Dendritic cell treated with granulocyte-macrophage colony-stimulating factor and Interleukin-4, amounts not matched to agents 40 ng/mL and 50 ng/mL, for 4 days (primary cell): Measurements from ENCODE around the gene MFSD6.

Source experiments
- H3K27ac Mint-ChIP-seq: one replicate; pipeline ENCODE4 v1.8.0; 2022; ENCODE audit warnings: mild to moderate bottlenecking, mixed read lengths
- H3K27me3 Mint-ChIP-seq: one replicate; pipeline ENCODE4 v1.8.0; 2022; ENCODE audit warnings: mild to moderate bottlenecking, mixed read lengths
- H3K36me3 Mint-ChIP-seq: one replicate; pipeline ENCODE4 v1.8.0; 2022; ENCODE audit warnings: low read depth, mixed read lengths
- H3K4me1 Mint-ChIP-seq: one replicate; pipeline ENCODE4 v1.8.0; 2022; ENCODE audit warnings: low read depth, mixed read lengths
- H3K4me3 Mint-ChIP-seq: one replicate; pipeline ENCODE4 v1.8.0; 2022; ENCODE audit warnings: mild to moderate bottlenecking, moderate library complexity, mixed read lengths
- H3K9me3 Mint-ChIP-seq: one replicate; pipeline ENCODE4 v1.8.0; 2022; ENCODE audit warnings: mixed read lengths
- intact Hi-C: fragments of 100-400 bp; cut with micrococcal nuclease; formaldehyde crosslinking; loops from one replicate; pipeline ENCODE4 v1.15.0; 2022

MFSD6 gene

GRCh38 chr2:190436557-190436956 is 28.4 kb downstream of the MFSD6 start:
- Mint-ChIP-seq H3K36me3 (peaks cover 27% of the 10 kb centered on the region), H3K27ac (no peak overlapping the region), H3K4me3 (no peak overlapping the region), H3K27me3 (no peaks in the 10 kb centered on the region), H3K9me3 (no peaks in the 10 kb centered on the region), H3K4me1 (peaks cover 53% of the 10 kb centered on the region)
- intact Hi-C loops: no loop called here

DNA sequence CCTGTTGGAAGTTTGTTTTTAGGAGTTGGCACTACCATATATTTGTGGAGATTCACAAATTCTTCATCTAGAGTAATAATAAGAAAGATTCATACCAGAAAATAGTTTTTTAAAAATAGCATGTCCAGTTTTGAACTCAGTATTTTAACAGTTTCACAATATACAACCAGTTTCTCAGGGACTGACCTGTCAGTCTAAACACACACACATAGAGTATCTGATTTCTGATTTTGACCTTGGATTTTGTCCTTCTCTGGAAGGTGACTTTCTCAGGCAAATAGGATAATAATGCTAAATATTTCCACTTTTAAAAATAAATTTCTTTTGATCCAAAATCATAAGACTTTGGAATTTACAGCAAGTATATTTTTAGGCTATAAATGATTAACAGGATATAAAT is 32.0 kb downstream of the MFSD6 start:
- Mint-ChIP-seq H3K9me3 (no peaks in the 10 kb centered on the region), H3K4me3 (no peak overlapping the region), H3K27me3 (no peaks in the 10 kb centered on the region), H3K27ac (no peak overlapping the region), H3K4me1 (peaks cover 34% of the 10 kb centered on the region), H3K36me3 (peaks cover 27% of the 10 kb centered on the region)
- intact Hi-C loops: no loop called here

GRCh38 chr2:190441564-190441963 is 33.4 kb downstream of the MFSD6 start:
- no peaks in the 10 kb centered on the region for H3K9me3 Mint-ChIP-seq
- H3K4me3 Mint-ChIP-seq: no peak overlapping the region
- H3K36me3 Mint-ChIP-seq: peaks cover 21% of the 10 kb centered on the region
- intact Hi-C loops: no loop called here
- H3K27ac Mint-ChIP-seq: no peak overlapping the region
- no peaks in the 10 kb centered on the region for H3K27me3 Mint-ChIP-seq
- H3K4me1 Mint-ChIP-seq: peaks cover 21% of the 10 kb centered on the region

GRCh38 chr2:190443055-190443454 is 34.9 kb downstream of the MFSD6 start:
- peaks cover 20% of the 10 kb centered on the region for H3K4me1 Mint-ChIP-seq
- H3K27me3 Mint-ChIP-seq: no peaks in the 10 kb centered on the region
- intact Hi-C loops: no loop called here
- H3K9me3 Mint-ChIP-seq: no peaks in the 10 kb centered on the region
- H3K27ac Mint-ChIP-seq: no peak overlapping the region
- no peak overlapping the region for H3K4me3 Mint-ChIP-seq
- H3K36me3 Mint-ChIP-seq: peaks cover 11% of the 10 kb centered on the region

- no peaks in the 10 kb centered on the region for H3K27me3 Mint-ChIP-seq
- no peaks in the 10 kb centered on the region for H3K9me3 Mint-ChIP-seq
- peak overlapping the region; percentile 68 for H3K27ac Mint-ChIP-seq
- intact Hi-C loops: no loop called here
- no peak overlapping the region for H3K4me3 Mint-ChIP-seq
- peaks cover 2% of the 10 kb centered on the region for H3K36me3 Mint-ChIP-seq
- peaks cover 20% of the 10 kb centered on the region for H3K4me1 Mint-ChIP-seq
Observed at GRCh38 chr2:190443778-190444481, 35.8 kb downstream of the MFSD6 start.

GRCh38 chr2:190444976-190445375 is 36.8 kb downstream of the MFSD6 start:
- Mint-ChIP-seq H3K36me3 (no peaks in the 10 kb centered on the region), H3K4me1 (peaks cover 20% of the 10 kb centered on the region), H3K9me3 (no peaks in the 10 kb centered on the region), H3K4me3 (no peak overlapping the region), H3K27me3 (no peaks in the 10 kb centered on the region), H3K27ac (no peak overlapping the region)
- intact Hi-C loops: no loop called here

DNA sequence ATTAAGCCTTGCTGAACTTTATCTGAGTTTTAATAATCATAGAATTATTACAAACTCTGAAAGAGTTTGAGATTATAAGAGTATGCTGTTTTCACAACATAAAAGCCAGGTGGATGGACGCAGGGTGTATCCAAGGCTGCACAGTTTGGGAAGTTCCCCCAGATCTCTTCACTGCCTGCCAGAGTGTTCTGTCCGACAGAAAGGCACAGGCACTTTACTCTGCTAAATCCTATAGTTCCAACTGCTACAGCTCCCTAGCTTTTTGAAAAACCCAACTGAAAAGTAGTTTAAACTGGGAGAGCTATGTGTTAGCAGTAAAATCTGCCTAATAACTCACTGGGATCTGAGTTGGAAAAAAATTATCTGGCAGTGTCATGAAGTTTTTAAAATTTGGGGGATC is 38.0 kb downstream of the MFSD6 start:
- intact Hi-C loops: no loop called here
- peaks cover 18% of the 10 kb centered on the region for H3K4me1 Mint-ChIP-seq

DNA sequence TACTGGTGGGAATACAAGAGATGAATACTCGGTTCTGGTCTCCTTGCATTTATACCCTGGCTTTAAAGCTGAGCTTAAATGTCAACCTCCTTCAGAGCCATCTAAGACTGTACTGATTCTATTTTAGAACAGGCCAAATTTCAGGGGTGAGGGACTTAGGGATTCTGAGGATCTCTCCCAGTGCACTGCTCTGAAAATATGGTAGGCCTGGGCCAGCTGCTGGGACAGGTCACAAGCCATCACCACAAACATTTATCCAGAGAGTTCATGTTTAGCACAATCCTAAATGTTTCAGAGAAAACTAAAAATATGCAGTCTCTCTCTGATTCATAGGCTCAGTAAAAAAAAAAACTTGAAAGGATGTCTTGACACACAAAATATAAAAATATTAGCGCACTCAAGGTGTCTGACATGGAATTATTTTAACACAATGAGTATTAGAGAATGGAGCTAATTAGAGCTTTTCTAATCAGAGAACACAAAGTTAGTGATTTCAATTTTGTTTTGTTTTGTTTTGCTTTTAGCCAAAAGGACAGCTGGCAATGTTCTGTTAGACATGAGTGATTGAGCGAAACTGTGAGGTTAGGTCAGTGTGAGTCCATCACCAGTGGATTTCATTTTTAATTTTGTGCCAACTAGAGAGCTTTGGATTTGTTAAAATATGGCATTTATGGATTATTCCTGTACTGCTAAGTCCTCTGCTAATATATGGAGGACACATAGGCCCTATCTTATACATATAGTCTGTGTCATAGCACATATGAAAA is 38.8 kb downstream of the MFSD6 start:
- H3K4me3 Mint-ChIP-seq: no peak overlapping the region
- H3K27ac Mint-ChIP-seq: no peak overlapping the region
- H3K4me1 Mint-ChIP-seq: peaks cover 19% of the 10 kb centered on the region
- no peaks in the 10 kb centered on the region for H3K9me3 Mint-ChIP-seq
- no peaks in the 10 kb centered on the region for H3K27me3 Mint-ChIP-seq
- H3K36me3 Mint-ChIP-seq: no peaks in the 10 kb centered on the region
- intact Hi-C loops: no loop called here

More for the DNA sequence above, 38.0 kb downstream of the MFSD6 start:
- Mint-ChIP-seq H3K36me3 (no peaks in the 10 kb centered on the region), H3K27ac (no peak overlapping the region), H3K4me3 (no peak overlapping the region), H3K27me3 (no peaks in the 10 kb centered on the region), H3K9me3 (no peaks in the 10 kb centered on the region)

- intact Hi-C loops: no loop called here
- peaks cover 21% of the 10 kb centered on the region for H3K4me1 Mint-ChIP-seq
- no peak overlapping the region for H3K27ac Mint-ChIP-seq
- no peak overlapping the region for H3K4me3 Mint-ChIP-seq
- no peaks in the 10 kb centered on the region for H3K36me3 Mint-ChIP-seq
- H3K27me3 Mint-ChIP-seq: no peaks in the 10 kb centered on the region
- no peaks in the 10 kb centered on the region for H3K9me3 Mint-ChIP-seq
Observed at GRCh38 chr2:190447766-190448165, 39.6 kb downstream of the MFSD6 start.

DNA sequence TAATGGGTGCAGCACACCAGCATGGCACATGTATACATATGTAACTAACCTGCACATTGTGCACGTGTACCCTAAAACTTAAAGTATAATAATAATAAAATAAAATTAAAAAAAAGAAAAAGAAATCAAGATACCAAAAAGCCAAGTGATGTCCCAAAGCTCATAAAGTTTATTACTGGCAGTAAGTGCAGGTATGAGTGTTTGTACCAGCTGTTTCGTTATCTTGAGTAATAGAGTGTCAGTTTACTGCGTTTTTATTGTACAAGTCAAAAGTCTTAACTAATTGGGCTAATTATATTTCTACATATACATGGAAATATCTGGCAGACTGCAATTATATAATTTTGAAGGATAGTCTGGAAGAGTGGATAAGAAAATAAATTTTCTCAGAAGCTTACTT is 41.8 kb downstream of the MFSD6 start:
- peaks cover 25% of the 10 kb centered on the region for H3K4me1 Mint-ChIP-seq
- H3K36me3 Mint-ChIP-seq: no peaks in the 10 kb centered on the region
- H3K9me3 Mint-ChIP-seq: no peaks in the 10 kb centered on the region
- no peak overlapping the region for H3K27ac Mint-ChIP-seq
- intact Hi-C loops: no loop called here
- no peaks in the 10 kb centered on the region for H3K27me3 Mint-ChIP-seq
- no peak overlapping the region for H3K4me3 Mint-ChIP-seq

GRCh38 chr2:190450363-190450762 is 42.2 kb downstream of the MFSD6 start:
- no peak overlapping the region for H3K4me3 Mint-ChIP-seq
- no peaks in the 10 kb centered on the region for H3K36me3 Mint-ChIP-seq
- H3K27ac Mint-ChIP-seq: no peak overlapping the region
- H3K4me1 Mint-ChIP-seq: peaks cover 27% of the 10 kb centered on the region
- no peaks in the 10 kb centered on the region for H3K27me3 Mint-ChIP-seq
- no peaks in the 10 kb centered on the region for H3K9me3 Mint-ChIP-seq
- intact Hi-C loops: no loop called here

DNA sequence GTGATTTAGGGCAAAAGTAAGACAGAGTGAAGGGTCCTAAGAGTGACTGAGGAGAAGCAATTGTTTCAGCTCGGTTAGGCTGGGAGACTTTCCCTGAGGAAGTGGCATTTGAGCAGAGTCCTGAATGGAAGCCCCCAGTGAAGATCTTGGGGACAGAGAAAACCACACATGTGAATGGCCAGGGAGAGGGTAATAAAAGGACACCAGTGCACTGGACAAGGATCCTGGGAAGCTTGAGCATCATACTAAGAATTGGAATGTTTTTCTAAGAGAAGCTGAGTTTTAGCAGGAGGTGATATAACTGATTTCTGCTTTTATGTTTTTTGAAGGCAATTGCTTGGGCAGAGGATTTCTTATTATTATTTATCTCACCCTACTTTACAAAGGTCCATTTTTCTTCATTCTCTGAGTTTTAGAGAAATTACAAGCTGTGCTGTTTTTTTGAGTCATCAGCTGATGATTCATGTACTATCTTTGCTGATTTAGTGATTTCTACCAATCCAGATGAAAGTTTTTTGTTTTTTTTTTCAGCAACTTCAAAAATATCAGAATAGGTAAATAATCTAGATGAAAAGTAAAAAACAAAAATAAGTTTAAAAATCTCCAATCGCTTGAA is 43.5 kb downstream of the MFSD6 start:
- Mint-ChIP-seq H3K27me3 (no peaks in the 10 kb centered on the region), H3K4me1 (peaks cover 31% of the 10 kb centered on the region), H3K9me3 (no peaks in the 10 kb centered on the region), H3K27ac (peak overlapping the region; percentile 52), H3K36me3 (peaks cover 3% of the 10 kb centered on the region), H3K4me3 (no peak overlapping the region)
- intact Hi-C loops: no loop called here

DNA sequence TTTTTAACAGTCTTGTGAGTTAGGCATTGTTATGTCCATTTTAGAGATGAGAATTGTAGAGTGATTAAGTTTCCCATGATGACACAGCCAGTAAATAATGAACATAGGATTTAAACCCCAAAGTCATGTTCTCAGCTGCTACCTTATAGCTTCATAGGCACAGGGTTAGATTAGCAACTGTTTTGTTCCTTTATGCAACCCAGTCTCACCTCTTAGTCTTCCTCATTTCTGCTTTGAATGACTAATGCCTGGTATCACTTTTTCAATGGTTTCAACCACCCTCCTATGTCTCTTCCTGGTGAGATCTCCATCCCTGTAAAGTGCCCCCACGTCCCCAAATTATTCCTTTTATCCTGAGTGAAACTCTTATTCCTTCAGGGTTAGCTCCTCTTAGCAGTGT is 44.3 kb downstream of the MFSD6 start:
- Mint-ChIP-seq H3K36me3 (peaks cover 11% of the 10 kb centered on the region), H3K27ac (peak overlapping the region; percentile 10), H3K4me1 (peaks cover 31% of the 10 kb centered on the region), H3K9me3 (no peaks in the 10 kb centered on the region), H3K27me3 (no peaks in the 10 kb centered on the region), H3K4me3 (no peak overlapping the region)
- intact Hi-C loops: no loop called here

DNA sequence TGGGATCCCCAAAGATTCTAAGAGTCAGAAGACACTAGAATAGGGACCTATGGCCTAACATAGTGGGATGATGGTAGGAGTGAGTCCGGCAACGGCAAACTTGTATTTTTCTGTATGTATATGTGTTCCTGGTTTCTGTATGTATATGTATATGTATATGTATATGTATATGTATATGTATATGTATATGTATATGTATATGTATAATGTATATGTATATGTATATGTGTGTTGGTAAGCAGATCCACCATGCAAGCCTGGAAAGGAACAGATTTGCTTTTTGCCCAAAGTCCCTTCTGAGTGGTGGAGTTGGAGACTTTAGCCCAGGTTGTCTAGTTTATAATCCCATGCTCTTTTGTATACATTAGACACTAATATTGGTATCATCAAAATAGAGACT is 46.6 kb downstream of the MFSD6 start:
- H3K36me3 Mint-ChIP-seq: peaks cover 21% of the 10 kb centered on the region
- H3K4me3 Mint-ChIP-seq: no peak overlapping the region
- H3K4me1 Mint-ChIP-seq: peaks cover 31% of the 10 kb centered on the region

More for the DNA sequence above, 46.6 kb downstream of the MFSD6 start:
- Mint-ChIP-seq H3K27ac (no peak overlapping the region), H3K9me3 (no peaks in the 10 kb centered on the region), H3K27me3 (no peaks in the 10 kb centered on the region)
- intact Hi-C loops: no loop called here
